Parathyroid adenoma (tissue), 2 donors: ENCODE results near the gene KLHL40.

ENCODE experiments used
- H2AFZ ChIP-seq: fragments of 300-600 bp; sonication (generic); one replicate; pipeline ENCODE4 v1.7.0; 2017; ENCODE audit warnings: antibody characterized with exemption, mild to moderate bottlenecking
- H3K27ac ChIP-seq: fragments of 300-600 bp; sonication (generic); one replicate; pipeline ENCODE4 v1.7.0; 2017
- H3K27me3 ChIP-seq: fragments of 300-600 bp; sonication (generic); one replicate; pipeline ENCODE4 v1.7.0; 2017; ENCODE audit warnings: low read length; ENCODE audit not compliant: control insufficient read depth, insufficient read depth
- H3K36me3 ChIP-seq: fragments of 300-600 bp; sonication (generic); one replicate; pipeline ENCODE4 v1.7.0; 2017; ENCODE audit warnings: low read length; ENCODE audit not compliant: control insufficient read depth, insufficient read depth
- H3K4me1 ChIP-seq: fragments of 300-600 bp; sonication (generic); one replicate; pipeline ENCODE4 v1.7.0; 2017; ENCODE audit warnings: control low read depth
- H3K4me2 ChIP-seq: fragments of 300-600 bp; sonication (generic); one replicate; pipeline ENCODE4 v1.7.0; 2017; ENCODE audit warnings: low read length
- H3K4me3 ChIP-seq: fragments of 300-600 bp; sonication (generic); one replicate; pipeline ENCODE4 v1.7.0; 2017; ENCODE audit warnings: low read depth, low read length
- H3K79me2 ChIP-seq: fragments of 300-600 bp; sonication (generic); one replicate; pipeline ENCODE4 v1.7.0; 2017; ENCODE audit warnings: control low read depth
- H3K9ac ChIP-seq: fragments of 300-600 bp; sonication (generic); one replicate; pipeline ENCODE4 v1.7.0; 2017; ENCODE audit warnings: mild to moderate bottlenecking
- H3K9me3 ChIP-seq: fragments of 300-600 bp; sonication (generic); one replicate; pipeline ENCODE4 v1.7.0; 2017; ENCODE audit warnings: low read length; ENCODE audit not compliant: control insufficient read depth
- TF ChIP-seq, protein P1 (sequence below): fragments of 300-600 bp; sonication (generic); IDR thresholded peaks from one replicate; pipeline ENCODE4 v1.7.0; 2017; ENCODE audit warnings: antibody characterized with exemption, mild to moderate bottlenecking
- donor health status: primary hyperparathyroidism.

The KLHL40 gene

DNA sequence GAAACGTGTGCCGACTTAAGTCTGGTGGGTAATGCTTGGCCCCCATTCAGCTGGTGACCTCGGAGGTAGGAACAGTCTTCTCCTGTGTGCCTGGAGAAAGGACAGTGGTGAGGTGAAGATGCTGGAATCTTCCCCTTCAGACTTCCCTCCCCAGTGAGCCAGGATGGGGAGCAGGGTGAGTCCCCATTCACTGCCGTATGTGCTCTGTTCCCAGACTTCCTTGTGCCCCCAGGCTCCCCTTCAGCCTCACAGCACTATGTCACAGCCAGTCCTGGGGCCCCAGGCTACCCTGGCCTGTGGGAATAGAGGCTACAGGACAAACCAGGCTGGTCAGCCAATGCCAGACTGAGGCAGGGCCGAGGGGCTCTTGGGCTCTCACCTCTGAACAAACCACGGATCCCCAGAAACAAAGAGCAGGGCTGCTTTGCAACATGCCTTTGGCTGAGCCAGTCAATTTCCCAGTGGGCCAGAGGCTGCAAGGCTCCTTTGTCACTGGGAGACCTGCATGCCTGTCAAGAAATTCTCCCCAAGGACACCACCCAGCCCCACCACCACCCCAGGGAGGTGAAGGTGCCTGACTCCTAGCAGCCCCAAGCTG is 49.0 kb downstream of the KLHL40 start:
- no peaks in the 10 kb centered on the region for H3K27me3 ChIP-seq
- no peak overlapping the region for H3K27ac ChIP-seq
- H2AFZ ChIP-seq = no peak overlapping the region
- H3K4me3 ChIP-seq = no peak overlapping the region
- no peaks in the 10 kb centered on the region for H3K36me3 ChIP-seq
- TF ChIP-seq, protein P1, sequence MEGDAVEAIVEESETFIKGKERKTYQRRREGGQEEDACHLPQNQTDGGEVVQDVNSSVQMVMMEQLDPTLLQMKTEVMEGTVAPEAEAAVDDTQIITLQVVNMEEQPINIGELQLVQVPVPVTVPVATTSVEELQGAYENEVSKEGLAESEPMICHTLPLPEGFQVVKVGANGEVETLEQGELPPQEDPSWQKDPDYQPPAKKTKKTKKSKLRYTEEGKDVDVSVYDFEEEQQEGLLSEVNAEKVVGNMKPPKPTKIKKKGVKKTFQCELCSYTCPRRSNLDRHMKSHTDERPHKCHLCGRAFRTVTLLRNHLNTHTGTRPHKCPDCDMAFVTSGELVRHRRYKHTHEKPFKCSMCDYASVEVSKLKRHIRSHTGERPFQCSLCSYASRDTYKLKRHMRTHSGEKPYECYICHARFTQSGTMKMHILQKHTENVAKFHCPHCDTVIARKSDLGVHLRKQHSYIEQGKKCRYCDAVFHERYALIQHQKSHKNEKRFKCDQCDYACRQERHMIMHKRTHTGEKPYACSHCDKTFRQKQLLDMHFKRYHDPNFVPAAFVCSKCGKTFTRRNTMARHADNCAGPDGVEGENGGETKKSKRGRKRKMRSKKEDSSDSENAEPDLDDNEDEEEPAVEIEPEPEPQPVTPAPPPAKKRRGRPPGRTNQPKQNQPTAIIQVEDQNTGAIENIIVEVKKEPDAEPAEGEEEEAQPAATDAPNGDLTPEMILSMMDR = no peak
- H3K79me2 ChIP-seq = no peaks in the 10 kb centered on the region
- no peaks in the 10 kb centered on the region for H3K9me3 ChIP-seq
- H3K4me1 ChIP-seq = peaks cover 31% of the 10 kb centered on the region
- no peak overlapping the region for H3K9ac ChIP-seq
- H3K4me2 ChIP-seq = no peak overlapping the region

DNA sequence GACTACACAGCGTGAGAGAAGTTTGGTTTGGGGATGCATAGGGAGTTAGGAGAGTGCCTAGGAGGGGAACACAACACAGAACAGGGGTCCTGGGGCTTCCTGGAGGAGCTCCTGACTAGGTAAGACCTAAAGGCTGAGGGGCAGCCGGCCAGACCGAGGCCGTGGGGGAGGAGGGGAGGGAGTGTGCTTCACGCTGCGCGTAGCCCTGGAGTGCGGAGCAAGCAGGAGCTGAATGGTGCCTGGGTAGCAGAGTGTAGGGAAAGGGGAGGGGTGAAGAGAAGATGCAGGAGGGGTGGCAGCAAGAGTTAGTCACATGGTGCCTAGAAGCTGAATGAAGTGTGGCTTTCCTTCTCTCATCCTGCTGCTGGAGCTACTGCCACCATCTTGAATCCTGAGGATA is 49.7 kb downstream of the KLHL40 start:
- TF ChIP-seq, protein P1 = no peak
- no peak overlapping the region for H3K4me3 ChIP-seq
- no peaks in the 10 kb centered on the region for H3K79me2 ChIP-seq
- H3K4me1 ChIP-seq = peaks cover 25% of the 10 kb centered on the region
- no peak overlapping the region for H3K4me2 ChIP-seq
- no peaks in the 10 kb centered on the region for H3K9me3 ChIP-seq
- no peaks in the 10 kb centered on the region for H3K36me3 ChIP-seq
- no peak overlapping the region for H3K9ac ChIP-seq
- H3K27ac ChIP-seq = no peak overlapping the region
- H2AFZ ChIP-seq = no peak overlapping the region
- no peaks in the 10 kb centered on the region for H3K27me3 ChIP-seq

DNA sequence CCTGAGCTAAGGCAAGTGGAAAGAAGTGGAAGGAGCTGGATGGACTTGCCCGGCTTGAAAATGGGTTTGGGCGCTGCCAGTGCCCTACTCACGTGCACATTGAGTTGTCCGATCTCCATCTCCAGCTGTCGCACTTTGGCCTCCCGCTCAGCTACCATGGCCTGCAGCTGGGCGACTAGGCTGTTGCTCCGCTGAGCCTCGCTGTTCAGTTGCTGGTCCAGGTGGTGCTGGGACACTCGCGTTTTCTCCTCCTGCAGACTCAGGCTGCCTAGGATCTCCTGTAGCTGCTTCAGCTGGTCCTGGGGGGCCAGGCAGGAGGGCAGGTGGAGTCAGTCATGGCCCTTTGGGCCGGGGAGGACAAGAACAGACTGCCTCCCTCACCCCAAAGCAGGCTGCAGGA is 50.3 kb downstream of the KLHL40 start:
- Histone ChIP-seq H3K79me2 (no peaks in the 10 kb centered on the region), H3K27ac (no peak overlapping the region), H3K4me1 (peaks cover 19% of the 10 kb centered on the region), H3K9me3 (no peaks in the 10 kb centered on the region), H3K4me3 (no peak overlapping the region), H3K4me2 (no peak overlapping the region), H2AFZ (no peak overlapping the region), H3K9ac (no peak overlapping the region), H3K36me3 (no peaks in the 10 kb centered on the region), H3K27me3 (no peaks in the 10 kb centered on the region)
- TF ChIP-seq, protein P1 = no peak

DNA sequence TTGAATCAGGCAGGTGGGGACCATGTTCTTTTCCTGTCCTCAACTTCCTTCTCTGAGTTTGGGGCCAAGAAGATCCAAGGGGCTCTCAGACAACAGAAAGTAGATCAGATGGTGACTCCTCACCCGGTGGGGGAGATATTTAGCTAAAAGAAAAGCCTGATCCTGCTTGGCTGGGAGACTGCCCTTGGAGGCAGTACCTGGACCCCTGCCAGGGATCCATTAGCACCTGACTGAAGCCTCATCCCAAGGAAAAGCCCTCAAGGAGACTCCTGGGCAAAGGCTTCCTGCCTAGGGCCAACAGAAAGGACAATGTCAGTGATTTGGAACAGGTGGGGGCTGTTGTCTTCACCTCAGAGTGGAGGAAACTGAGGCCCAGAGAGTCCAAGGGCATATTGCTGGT is 50.7 kb downstream of the KLHL40 start:
- Histone ChIP-seq H3K36me3 (no peaks in the 10 kb centered on the region), H3K4me1 (peaks cover 16% of the 10 kb centered on the region), H3K9me3 (no peaks in the 10 kb centered on the region), H3K4me3 (no peak overlapping the region), H3K4me2 (no peak overlapping the region), H3K79me2 (no peaks in the 10 kb centered on the region), H2AFZ (no peak overlapping the region), H3K27ac (no peak overlapping the region), H3K27me3 (no peaks in the 10 kb centered on the region), H3K9ac (no peak overlapping the region)
- TF ChIP-seq, protein P1 = no peak

DNA sequence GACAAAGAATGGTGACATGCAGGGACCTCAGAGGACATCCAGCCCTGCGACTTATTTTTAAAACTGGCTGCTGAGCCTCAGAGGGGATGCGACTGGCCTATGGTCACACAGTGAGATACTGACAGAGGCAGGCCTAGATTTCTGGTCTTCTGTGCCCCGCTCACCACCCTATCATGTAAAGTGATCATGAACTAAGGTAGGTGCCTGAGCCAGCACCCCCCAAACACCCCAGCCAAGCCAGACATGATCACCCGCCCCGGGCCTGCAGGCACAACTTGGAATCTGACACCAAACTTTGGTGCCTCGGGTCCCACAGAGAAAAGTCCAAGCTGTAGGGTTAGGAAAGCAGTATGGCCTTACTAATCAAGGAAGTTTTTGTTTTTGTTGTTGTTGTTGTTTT is 51.2 kb downstream of the KLHL40 start:
- Histone ChIP-seq H3K27ac (no peak overlapping the region), H3K4me2 (no peak overlapping the region), H3K79me2 (no peaks in the 10 kb centered on the region), H3K4me1 (peaks cover 16% of the 10 kb centered on the region), H3K36me3 (no peaks in the 10 kb centered on the region), H3K4me3 (no peak overlapping the region), H3K27me3 (no peaks in the 10 kb centered on the region), H2AFZ (no peak overlapping the region), H3K9ac (no peak overlapping the region), H3K9me3 (no peaks in the 10 kb centered on the region)
- TF ChIP-seq, protein P1 = no peak
